ENCODE measurements around the gene UNC13A.

UNC13A gene

DNA sequence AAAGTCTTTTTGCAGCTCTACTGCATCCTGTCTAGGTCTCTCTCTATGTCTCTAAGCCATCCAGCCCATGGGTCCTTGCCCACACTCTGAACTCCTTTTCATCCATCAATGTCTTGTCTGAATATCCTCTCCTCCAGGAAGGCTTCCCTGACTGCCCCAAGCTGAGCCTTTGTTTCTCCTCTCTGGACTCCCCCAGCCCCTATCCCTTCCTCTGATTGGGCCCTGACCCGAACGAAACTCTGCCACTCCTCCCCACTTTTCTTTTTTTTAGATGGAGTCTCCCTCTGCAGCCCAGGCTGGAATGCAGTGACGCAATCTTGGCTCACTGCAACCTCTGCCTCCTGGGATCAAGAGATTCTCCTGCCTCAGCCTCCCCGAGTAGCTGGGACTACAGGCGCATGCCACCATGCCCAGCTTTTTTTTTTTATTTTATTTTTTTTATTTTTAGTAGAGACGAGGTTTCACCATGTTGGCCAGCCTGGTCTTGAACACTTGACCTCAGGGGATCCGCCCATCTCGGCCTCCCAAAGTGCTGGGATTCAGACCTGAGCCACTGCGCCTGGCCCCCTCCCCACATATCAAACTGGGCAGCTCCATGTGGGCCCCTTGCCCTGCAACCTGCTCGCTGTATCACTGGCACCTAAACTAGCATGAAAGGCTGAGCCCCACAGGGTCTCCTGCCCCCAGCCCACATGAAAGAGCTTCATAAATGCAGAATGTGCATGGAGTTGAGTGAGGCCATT is 870 bp upstream of the UNC13A start:
- ChIA-PET POLR2A (interaction anchor here (0.6 kb wide), 1 partner anchor 609 kb away, joined by 3 read pairs; no protein-coding TSS in a partner anchor), CTCF (interaction anchor here (1.1 to 1.8 kb wide), 3 partner anchors 11 to 77 kb away, joined by 3 to 7 read pairs (median 4); no protein-coding TSS in a partner anchor)
- DNase-seq (ENCODE audit: extremely low spot score) = no peak
- no peak for TF ChIP-seq CTCF (IDR thresholded peaks at IDR 0.05; ENCODE audit: control extremely low read depth, extremely low read depth, low read depth, missing control alignments)

GRCh38 chr19:17687141-17687856 is 855 bp downstream of the UNC13A start:
- no peak for DNase-seq (ENCODE audit: extremely low spot score)
- no peak for TF ChIP-seq CTCF (IDR thresholded peaks at IDR 0.05; ENCODE audit: control extremely low read depth, extremely low read depth, low read depth, missing control alignments)
- ChIA-PET POLR2A (no interaction called here), CTCF (no interaction called here)

DNA sequence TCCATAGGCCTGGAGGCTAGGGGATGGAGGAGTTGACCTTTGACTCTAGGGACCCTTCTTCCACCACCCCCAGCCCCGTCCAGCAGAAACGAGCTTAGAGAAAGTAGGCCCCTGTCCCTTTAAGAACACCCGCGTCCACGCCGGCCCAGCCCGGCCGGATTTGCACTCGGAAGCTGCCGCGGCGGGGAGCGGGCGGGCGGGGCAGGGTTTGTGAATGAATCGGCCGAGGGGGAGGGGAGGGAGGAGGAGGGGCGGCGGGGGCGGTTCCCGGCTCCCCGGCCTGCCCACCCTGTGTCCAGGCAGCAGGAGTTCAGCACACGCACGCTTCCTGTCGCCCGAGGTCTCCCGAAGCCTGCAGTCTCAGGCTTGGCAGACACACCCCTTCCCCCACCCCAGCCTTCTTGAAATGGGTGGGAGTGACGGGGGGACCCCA is 1.5 kb downstream of the UNC13A start:
- POLR2A ChIA-PET = no interaction called here
- CTCF ChIA-PET = no interaction called here
- DNase-seq (ENCODE audit: extremely low spot score) = no peak
- TF ChIP-seq CTCF (IDR thresholded peaks at IDR 0.05; ENCODE audit: control extremely low read depth, extremely low read depth, low read depth, missing control alignments) = no peak

- no peak for TF ChIP-seq CTCF (IDR thresholded peaks at IDR 0.05; ENCODE audit: control extremely low read depth, extremely low read depth, low read depth, missing control alignments)
- ChIA-PET POLR2A (no interaction called here), CTCF (no interaction called here)
- DNase-seq (ENCODE audit: extremely low spot score) = no peak
Measured at GRCh38 chr19:17686023-17686521, 2.1 kb downstream of the UNC13A start.

GRCh38 chr19:17685451-17686022 is 2.6 kb downstream of the UNC13A start:
- DNase-seq (ENCODE audit: extremely low spot score) = no peak
- no peak for TF ChIP-seq CTCF (IDR thresholded peaks at IDR 0.05; ENCODE audit: control extremely low read depth, extremely low read depth, low read depth, missing control alignments)
- ChIA-PET POLR2A (no interaction called here), CTCF (no interaction called here)

DNA sequence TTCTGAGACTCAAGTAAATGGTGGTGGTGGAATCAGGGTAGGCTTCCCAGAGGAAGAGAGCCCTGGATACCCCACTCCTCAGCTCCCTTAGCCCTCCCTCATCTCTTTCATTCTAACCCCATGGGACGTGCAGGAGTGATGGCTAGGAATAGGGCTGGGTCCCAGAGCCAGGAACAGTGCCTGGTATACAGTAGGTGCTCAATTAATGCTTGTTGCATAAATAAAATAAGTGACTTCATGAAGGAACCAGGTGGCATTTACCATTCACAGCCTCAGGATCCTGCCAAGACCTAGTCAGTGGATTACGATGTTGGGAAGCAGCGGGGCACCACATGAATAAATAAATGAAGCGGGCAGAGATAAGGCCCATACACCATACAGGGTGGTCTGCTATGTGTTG is 3.9 kb downstream of the UNC13A start:
- ChIA-PET CTCF (no interaction called here), POLR2A (no interaction called here)
- no peak for TF ChIP-seq CTCF (IDR thresholded peaks at IDR 0.05; ENCODE audit: control extremely low read depth, extremely low read depth, low read depth, missing control alignments)
- DNase-seq (ENCODE audit: extremely low spot score) = no peak
